ENCODE measurements around the gene CNTLN.

CNTLN gene

DNA sequence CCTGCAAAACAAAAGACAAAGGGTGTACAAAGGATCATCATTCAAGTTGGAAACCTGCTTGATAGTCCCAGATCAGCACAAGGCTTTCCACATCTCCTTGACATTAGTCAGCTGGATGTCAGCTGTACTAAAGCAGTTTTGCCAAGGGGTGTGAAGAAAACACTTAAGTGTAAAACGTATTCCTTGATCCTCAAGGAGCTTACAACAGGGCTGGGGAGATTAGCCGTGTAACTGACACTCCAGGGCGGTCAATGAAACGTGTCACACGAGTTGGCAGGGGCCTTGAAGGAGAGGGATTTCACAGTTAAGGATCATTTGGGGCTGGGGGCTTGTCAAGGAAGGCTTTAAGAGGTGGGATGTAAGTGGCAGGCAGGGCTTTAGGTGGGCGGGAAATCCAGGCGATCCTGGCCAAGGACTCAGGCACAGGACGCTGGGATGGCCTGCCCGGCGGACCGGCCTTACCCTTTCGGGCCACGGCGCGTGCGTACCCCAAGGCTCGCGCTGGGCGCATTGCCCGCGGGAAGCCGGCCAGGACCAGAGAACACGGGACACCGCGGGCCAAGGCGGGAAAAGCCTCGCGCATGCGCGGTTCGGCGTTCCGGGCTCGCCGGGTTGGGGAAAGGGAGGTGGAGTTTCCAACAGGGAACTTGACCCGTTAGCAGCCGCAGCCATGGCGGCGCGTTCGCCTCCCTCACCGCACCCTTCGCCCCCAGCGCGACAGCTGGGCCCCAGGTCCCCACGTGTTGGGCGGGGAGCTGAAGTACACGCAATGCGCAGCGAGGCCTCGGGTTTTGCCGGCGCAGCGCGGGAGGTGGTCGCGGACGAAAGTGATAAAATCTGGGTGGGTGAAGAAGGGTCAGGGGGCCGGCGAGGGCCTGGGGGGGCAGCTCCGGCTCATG lies at the start of gene CNTLN:
CNTLN (plus strand) TSS at position 645 of the 899 bp plus-strand sequence; CDS start at position 671, 26 bp downstream.
- Histone ChIP-seq H3K4me3 (ENCODE audit: low read depth in 1 of 2, low read length in 2 of 2) (peak within 1 kb of the TSS; percentile 87 to 91), H3K27me3 (ENCODE audit: low read depth, low read length) (no peaks in the 10 kb centered on the region), H3K9me3 (ENCODE audit: control insufficient read depth in 1 of 2, low read length in 2 of 2) (no peaks in the 10 kb centered on the region), H3K36me3 (ENCODE audit: control insufficient read depth in 1 of 2, insufficient read depth in 2 of 2, low read length in 2 of 2) (no peaks in the 10 kb centered on the region), H3K27ac (ENCODE audit: low read length) (peak within 1 kb of the TSS; percentile 60), H3K4me1 (ENCODE audit: control insufficient read depth in 1 of 2, insufficient read depth in 2 of 2, low read length in 2 of 2) (peaks cover 3 to 5% of the 10 kb centered on the region in 2 donors)

- Histone ChIP-seq H3K36me3 (ENCODE audit: control insufficient read depth in 1 of 2, insufficient read depth in 2 of 2, low read length in 2 of 2) (no peaks in the 10 kb centered on the region), H3K4me3 (ENCODE audit: low read depth in 1 of 2, low read length in 2 of 2) (no peak overlapping the region), H3K27ac (ENCODE audit: low read length) (no peak overlapping the region), H3K9me3 (ENCODE audit: control insufficient read depth in 1 of 2, low read length in 2 of 2) (no peaks in the 10 kb centered on the region), H3K27me3 (ENCODE audit: low read depth, low read length) (no peaks in the 10 kb centered on the region), H3K4me1 (ENCODE audit: control insufficient read depth in 1 of 2, insufficient read depth in 2 of 2, low read length in 2 of 2) (no peaks in the 10 kb centered on the region)
Observed at GRCh38 chr9:17088566-17088965, 46.3 kb upstream of the CNTLN start.

- Histone ChIP-seq H3K9me3 (ENCODE audit: control insufficient read depth in 1 of 2, low read length in 2 of 2) (no peaks in the 10 kb centered on the region), H3K36me3 (ENCODE audit: control insufficient read depth in 1 of 2, insufficient read depth in 2 of 2, low read length in 2 of 2) (no peaks in the 10 kb centered on the region), H3K27ac (ENCODE audit: low read length) (no peak overlapping the region), H3K4me1 (ENCODE audit: control insufficient read depth in 1 of 2, insufficient read depth in 2 of 2, low read length in 2 of 2) (no peaks in the 10 kb centered on the region), H3K27me3 (ENCODE audit: low read depth, low read length) (no peaks in the 10 kb centered on the region), H3K4me3 (ENCODE audit: low read depth in 1 of 2, low read length in 2 of 2) (no peak overlapping the region)
Observed at GRCh38 chr9:17090041-17090440, 44.8 kb upstream of the CNTLN start.

GRCh38 chr9:17116400-17116837 lies 18.4 kb upstream of the CNTLN start:
- no peak overlapping the region for H3K4me3 ChIP-seq (ENCODE audit: low read depth in 1 of 2, low read length in 2 of 2)
- H3K36me3 ChIP-seq (ENCODE audit: control insufficient read depth in 1 of 2, insufficient read depth in 2 of 2, low read length in 2 of 2), result no peaks in the 10 kb centered on the region
- no peaks in the 10 kb centered on the region for H3K9me3 ChIP-seq (ENCODE audit: control insufficient read depth in 1 of 2, low read length in 2 of 2)
- H3K27ac ChIP-seq (ENCODE audit: low read length), result no peak overlapping the region
- H3K27me3 ChIP-seq (ENCODE audit: low read depth, low read length), result no peaks in the 10 kb centered on the region
- H3K4me1 ChIP-seq (ENCODE audit: control insufficient read depth in 1 of 2, insufficient read depth in 2 of 2, low read length in 2 of 2), result no peaks in the 10 kb centered on the region

DNA sequence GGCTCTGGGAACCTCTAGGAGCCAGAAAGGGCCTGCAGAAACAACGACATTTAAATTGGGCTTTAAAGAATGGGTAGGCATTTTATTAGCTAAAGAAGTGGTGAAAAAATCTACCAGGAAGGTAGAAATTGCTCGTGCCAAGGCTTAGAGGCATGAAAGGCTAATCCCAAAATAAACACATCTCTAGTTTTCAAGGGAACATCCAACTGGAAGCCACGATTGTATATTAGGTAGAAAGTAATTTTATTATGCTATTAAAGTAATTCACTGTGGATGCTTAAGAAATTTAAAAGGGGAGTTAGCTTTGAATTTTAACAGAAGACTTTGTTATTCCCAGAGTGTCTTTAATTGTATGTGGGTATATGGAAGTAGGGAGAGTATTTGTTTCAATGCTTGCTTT lies 17.5 kb upstream of the CNTLN start:
- Histone ChIP-seq H3K4me3 (ENCODE audit: low read depth in 1 of 2, low read length in 2 of 2) (no peak overlapping the region), H3K36me3 (ENCODE audit: control insufficient read depth in 1 of 2, insufficient read depth in 2 of 2, low read length in 2 of 2) (no peaks in the 10 kb centered on the region), H3K27ac (ENCODE audit: low read length) (no peak overlapping the region), H3K27me3 (ENCODE audit: low read depth, low read length) (no peaks in the 10 kb centered on the region), H3K4me1 (ENCODE audit: control insufficient read depth in 1 of 2, insufficient read depth in 2 of 2, low read length in 2 of 2) (no peaks in the 10 kb centered on the region), H3K9me3 (ENCODE audit: control insufficient read depth in 1 of 2, low read length in 2 of 2) (no peaks in the 10 kb centered on the region)

GRCh38 chr9:17120203-17120602 lies 14.6 kb upstream of the CNTLN start:
- H3K27me3 ChIP-seq (ENCODE audit: low read depth, low read length), result no peaks in the 10 kb centered on the region
- no peak overlapping the region for H3K27ac ChIP-seq (ENCODE audit: low read length)
- H3K4me3 ChIP-seq (ENCODE audit: low read depth in 1 of 2, low read length in 2 of 2), result no peak overlapping the region
- no peaks in the 10 kb centered on the region for H3K4me1 ChIP-seq (ENCODE audit: control insufficient read depth in 1 of 2, insufficient read depth in 2 of 2, low read length in 2 of 2)
- H3K9me3 ChIP-seq (ENCODE audit: control insufficient read depth in 1 of 2, low read length in 2 of 2), result no peaks in the 10 kb centered on the region
- H3K36me3 ChIP-seq (ENCODE audit: control insufficient read depth in 1 of 2, insufficient read depth in 2 of 2, low read length in 2 of 2), result no peaks in the 10 kb centered on the region

- Histone ChIP-seq H3K4me1 (ENCODE audit: control insufficient read depth in 1 of 2, insufficient read depth in 2 of 2, low read length in 2 of 2) (no peaks in the 10 kb centered on the region), H3K4me3 (ENCODE audit: low read depth in 1 of 2, low read length in 2 of 2) (no peak overlapping the region), H3K27me3 (ENCODE audit: low read depth, low read length) (no peaks in the 10 kb centered on the region), H3K27ac (ENCODE audit: low read length) (no peak overlapping the region), H3K36me3 (ENCODE audit: control insufficient read depth in 1 of 2, insufficient read depth in 2 of 2, low read length in 2 of 2) (no peaks in the 10 kb centered on the region), H3K9me3 (ENCODE audit: control insufficient read depth in 1 of 2, low read length in 2 of 2) (no peaks in the 10 kb centered on the region)
Observed at GRCh38 chr9:17121264-17121663, 13.6 kb upstream of the CNTLN start.

GRCh38 chr9:17130291-17130690 lies 4.5 kb upstream of the CNTLN start:
- H3K27me3 ChIP-seq (ENCODE audit: low read depth, low read length), result no peaks in the 10 kb centered on the region
- no peaks in the 10 kb centered on the region for H3K9me3 ChIP-seq (ENCODE audit: control insufficient read depth in 1 of 2, low read length in 2 of 2)
- H3K4me3 ChIP-seq (ENCODE audit: low read depth in 1 of 2, low read length in 2 of 2), result no peak overlapping the region
- H3K36me3 ChIP-seq (ENCODE audit: control insufficient read depth in 1 of 2, insufficient read depth in 2 of 2, low read length in 2 of 2), result no peaks in the 10 kb centered on the region
- H3K4me1 ChIP-seq (ENCODE audit: control insufficient read depth in 1 of 2, insufficient read depth in 2 of 2, low read length in 2 of 2), result peaks cover 0 to 5% of the 10 kb centered on the region in 2 donors
- no peak overlapping the region for H3K27ac ChIP-seq (ENCODE audit: low read length)

- Histone ChIP-seq H3K36me3 (ENCODE audit: control insufficient read depth in 1 of 2, insufficient read depth in 2 of 2, low read length in 2 of 2) (no peaks in the 10 kb centered on the region), H3K9me3 (ENCODE audit: control insufficient read depth in 1 of 2, low read length in 2 of 2) (no peaks in the 10 kb centered on the region), H3K27me3 (ENCODE audit: low read depth, low read length) (no peaks in the 10 kb centered on the region), H3K27ac (ENCODE audit: low read length) (no peak overlapping the region), H3K4me1 (ENCODE audit: control insufficient read depth in 1 of 2, insufficient read depth in 2 of 2, low read length in 2 of 2) (peaks cover under 1 to 5% of the 10 kb centered on the region in 2 donors), H3K4me3 (ENCODE audit: low read depth in 1 of 2, low read length in 2 of 2) (no peak overlapping the region)
Observed at GRCh38 chr9:17130725-17131124, 4.1 kb upstream of the CNTLN start.

- H3K36me3 ChIP-seq (ENCODE audit: control insufficient read depth in 1 of 2, insufficient read depth in 2 of 2, low read length in 2 of 2), result no peaks in the 10 kb centered on the region
- no peak overlapping the region for H3K4me3 ChIP-seq (ENCODE audit: low read depth in 1 of 2, low read length in 2 of 2)
- H3K27ac ChIP-seq (ENCODE audit: low read length), result no peak overlapping the region
- H3K9me3 ChIP-seq (ENCODE audit: control insufficient read depth in 1 of 2, low read length in 2 of 2), result no peaks in the 10 kb centered on the region
- H3K27me3 ChIP-seq (ENCODE audit: low read depth, low read length), result no peaks in the 10 kb centered on the region
- H3K4me1 ChIP-seq (ENCODE audit: control insufficient read depth in 1 of 2, insufficient read depth in 2 of 2, low read length in 2 of 2), result peaks cover 3 to 5% of the 10 kb centered on the region in 2 donors
Observed at GRCh38 chr9:17131494-17131893, 3.3 kb upstream of the CNTLN start.

DNA sequence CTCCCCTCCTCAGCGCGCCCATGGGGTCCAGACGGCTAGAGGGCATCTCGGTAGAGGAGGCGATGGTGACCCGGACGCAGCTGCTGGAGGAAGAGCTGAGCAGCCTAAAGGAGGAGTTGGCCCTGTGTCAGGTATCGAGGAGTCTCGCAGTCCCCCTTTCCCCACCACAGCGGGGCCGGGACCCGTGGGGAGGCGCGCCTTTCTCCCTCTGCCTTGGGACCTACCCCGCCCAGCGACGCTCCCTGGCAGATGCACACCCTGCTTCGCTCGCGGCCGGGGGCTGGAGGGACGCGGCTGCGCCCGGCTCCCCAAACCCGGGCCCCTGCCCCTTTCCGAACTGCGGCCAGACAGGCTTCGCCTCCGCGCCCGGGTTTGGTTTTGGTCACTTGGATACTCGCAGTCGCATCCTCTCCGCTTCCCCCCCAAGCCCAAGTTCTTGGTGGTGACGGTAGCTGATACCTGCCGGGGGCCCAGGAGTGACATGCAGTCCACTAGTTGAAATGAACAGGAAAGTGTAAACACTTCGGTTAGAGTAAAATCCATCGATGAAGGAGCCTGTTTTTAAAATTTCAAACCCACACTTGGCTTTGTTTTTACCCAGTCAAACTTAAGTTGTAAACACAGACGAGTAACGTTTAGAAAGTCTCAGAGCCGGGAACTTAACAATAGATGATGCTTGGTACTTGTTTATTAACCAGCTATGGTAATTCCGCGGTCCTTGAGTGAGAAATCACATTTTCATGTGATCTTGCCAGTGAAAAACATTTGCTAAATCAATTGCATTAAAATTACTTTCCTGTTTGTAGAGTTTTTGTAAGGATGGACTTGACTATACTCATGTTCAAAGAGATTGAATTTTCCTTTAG lies 688 bp downstream of the CNTLN start:
- Histone ChIP-seq H3K4me1 (ENCODE audit: control insufficient read depth in 1 of 2, insufficient read depth in 2 of 2, low read length in 2 of 2) (peaks cover 3 to 5% of the 10 kb centered on the region in 2 donors), H3K4me3 (ENCODE audit: low read depth in 1 of 2, low read length in 2 of 2) (peak overlapping the region; percentile 87 to 91), H3K27me3 (ENCODE audit: low read depth, low read length) (no peaks in the 10 kb centered on the region), H3K9me3 (ENCODE audit: control insufficient read depth in 1 of 2, low read length in 2 of 2) (no peaks in the 10 kb centered on the region), H3K36me3 (ENCODE audit: control insufficient read depth in 1 of 2, insufficient read depth in 2 of 2, low read length in 2 of 2) (no peaks in the 10 kb centered on the region), H3K27ac (ENCODE audit: low read length) (peak overlapping the region; percentile 60)
